Measurements from ENCODE around the gene ANKFN1. TPM values are rescaled to one million over a fixed set of nuclear protein-coding genes. Genes with fewer than 3 reads are reported as not detected.

ANKFN1 gene
- total and polyA plus RNA-seq, 2 of the 13 experiments (the other 11 are each of a cell fraction or from before 2014, with no cell fraction given) = not detected

GRCh38 chr17:56326001-56326359 lies 172.7 kb downstream of the ANKFN1 start (continued):
- TF ChIP-seq ZBTB44 (CRISPR knock-in tag; IDR thresholded peaks at IDR 0.05) (no peak), ZUFSP (CRISPR knock-in tag; IDR thresholded peaks at IDR 0.05; ENCODE audit: borderline replicate concordance) (no peak)

GRCh38 chr17:56347639-56348038 lies 194.4 kb downstream of the ANKFN1 start:
- Histone ChIP-seq H3K4me2 (ENCODE audit: low read depth, low read length) (no peak overlapping the region), H3K4me1 (ENCODE audit: insufficient read depth, low read length) (no peaks in the 10 kb centered on the region), H2AFZ (ENCODE audit: low read length) (no peak overlapping the region), H3K27me3 (ENCODE audit: control insufficient read depth in 1 of 2, insufficient read depth in 2 of 2, low read length in 2 of 2) (no peaks in the 10 kb centered on the region), H3K9ac (ENCODE audit: insufficient read depth, low read depth, low read length) (no peak overlapping the region), H3K9me3 (ENCODE audit: low read length) (peaks cover 5% of the 10 kb centered on the region; the same call in 1 of the 2 replicates), H4K20me1 (ENCODE audit: insufficient read depth, low read length) (no peaks in the 10 kb centered on the region), H3K79me2 (ENCODE audit: insufficient read depth, low read length) (no peaks in the 10 kb centered on the region), H3K36me3 (replicated peaks in 1 of 2; ENCODE audit: control insufficient read depth in 1 of 2, insufficient read depth in 2 of 2, low read length in 2 of 2) (no peaks in the 10 kb centered on the region), H3K4me3 (replicated peaks in 1 of 3; ENCODE audit: insufficient read depth in 1 of 3, low read depth in 2 of 3, low read length in 3 of 3) (no peak overlapping the region), H3K27ac (ENCODE audit: extremely low read length, insufficient read depth, low read length) (no peak overlapping the region)
- no TSS peak for BruUV-seq (replicated peaks)
- WGBS (ENCODE audit: low lambda C conversion rate) = 1% methylated on average over 1 of the region's 1 CpG
- ATAC-seq = no peak
- intact Hi-C loops (cut with micrococcal nuclease; ENCODE audit: unreplicated experiment) = no loop called here
- DNase-seq (ENCODE audit: low spot score) = no peak
- POLR2A ChIA-PET = no interaction called here
- in situ Hi-C loops (cut with HindIII; ENCODE audit: extremely low pct_ligation_motif_present, low pct_unique_long_range_greater_than_20kb) = no loop called here
- no peak for FAIRE-seq
- CTCF ChIA-PET (ENCODE audit: low intra/inter-chr PET ratio, low total read pairs) = no interaction called here
- TF ChIP-seq TBL1XR1 (IDR thresholded peaks at IDR 0.05; ENCODE audit: borderline replicate concordance, low read length, partially characterized antibody) (no peak), REL (CRISPR knock-in tag; conservative IDR thresholded peaks at IDR 0.05) (no peak), ZBTB42 (CRISPR knock-in tag; IDR thresholded peaks at IDR 0.05) (no peak), ZFX (CRISPR knock-in tag; IDR thresholded peaks at IDR 0.05; ENCODE audit: low read depth) (no peak), ZNF253 (CRISPR knock-in tag; IDR thresholded peaks at IDR 0.05; ENCODE audit: borderline replicate concordance) (no peak), WIZ (CRISPR knock-in tag; IDR thresholded peaks at IDR 0.05) (no peak), PLSCR1 (CRISPR knock-in tag; IDR thresholded peaks at IDR 0.05; ENCODE audit: borderline replicate concordance) (no peak), RORA (CRISPR knock-in tag; IDR thresholded peaks at IDR 0.05) (no peak), RNF219 (CRISPR knock-in tag; IDR thresholded peaks at IDR 0.05) (no peak), PHF5A (CRISPR knock-in tag; IDR thresholded peaks at IDR 0.05; ENCODE audit: low read depth, unreplicated experiment) (no peak), ZNF883 (CRISPR knock-in tag; IDR thresholded peaks at IDR 0.05; ENCODE audit: not compliant biosample characterization) (no peak), GTF2F1 (IDR thresholded peaks at IDR 0.05; ENCODE audit: low read length) (no peak), MEF2D (CRISPR knock-in tag; IDR thresholded peaks at IDR 0.05) (no peak)

Measured in HepG2 (cell line).